ENCODE data around the gene MAML2.

Gene MAML2

GRCh38 chr11:96318399-96318798, 24.6 kb downstream of the MAML2 start:
- DNase-seq (ENCODE audit: low read depth, low spot score): no peak

DNA sequence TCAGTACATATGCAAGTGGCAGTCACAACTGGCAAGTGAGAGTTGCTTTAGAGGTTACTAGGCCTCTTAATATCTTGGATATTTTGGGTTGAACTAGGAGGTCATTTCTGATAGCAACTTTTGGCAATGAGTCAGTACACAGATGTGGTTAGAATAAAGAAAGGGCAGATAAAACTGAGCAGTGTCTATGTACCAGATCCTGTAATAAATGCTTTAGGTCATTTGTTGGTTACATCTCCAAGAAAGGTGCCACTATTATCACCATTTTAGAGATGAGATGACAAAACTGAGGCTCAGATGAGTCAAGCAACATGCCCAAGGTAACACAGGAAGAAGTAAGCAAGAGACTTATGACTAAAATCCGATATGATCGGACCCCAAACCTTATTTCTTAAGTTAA, 25.0 kb downstream of the MAML2 start:
- DNase-seq (ENCODE audit: low read depth, low spot score): no peak

- DNase-seq (ENCODE audit: low read depth, low spot score): no peak
Observed at GRCh38 chr11:96317571-96317970, 25.4 kb downstream of the MAML2 start.

GRCh38 chr11:96316869-96317268, 26.1 kb downstream of the MAML2 start:
- DNase-seq (ENCODE audit: low read depth, low spot score): no peak

DNA sequence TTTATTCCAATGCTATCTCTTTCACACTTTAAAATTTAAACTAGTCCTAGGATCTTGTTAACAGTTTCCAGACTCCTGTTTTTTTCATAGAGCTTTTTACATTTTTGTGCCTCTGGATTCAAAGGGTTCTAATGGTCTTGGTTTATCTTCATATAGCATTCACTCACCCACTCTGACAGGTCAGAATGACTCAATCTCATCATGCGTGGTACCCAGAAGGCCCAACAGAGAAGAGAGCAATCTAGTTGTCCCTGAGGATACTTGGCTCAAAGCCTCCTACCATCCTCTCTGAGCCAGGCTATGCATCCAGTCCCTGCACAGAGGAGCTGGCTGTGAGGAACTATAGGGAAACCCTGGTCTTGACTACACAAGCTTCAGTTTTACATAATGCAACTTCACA, 27.5 kb downstream of the MAML2 start:
- DNase-seq (ENCODE audit: low read depth, low spot score): no peak

GRCh38 chr11:96314326-96315020, 28.5 kb downstream of the MAML2 start:
- DNase-seq (ENCODE audit: low read depth, low spot score): no peak

DNA sequence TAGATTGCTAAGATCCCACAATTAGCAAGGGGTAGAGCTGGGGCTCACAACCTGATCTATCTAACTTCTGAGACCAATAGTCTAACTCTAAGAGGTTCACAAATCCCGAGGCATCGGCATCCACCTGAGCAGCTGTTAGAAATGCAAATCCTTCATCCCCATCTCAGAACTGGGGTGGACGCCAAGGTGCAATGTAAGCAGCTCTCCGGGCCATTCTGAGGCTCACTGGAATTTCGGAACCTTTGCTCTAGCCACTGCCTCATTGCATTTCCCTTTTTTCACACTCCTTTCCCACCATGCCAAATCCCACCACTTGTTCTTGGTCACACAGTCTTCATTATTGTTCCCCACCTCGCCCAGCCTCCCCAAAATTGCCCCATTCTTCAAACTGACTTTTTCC, 29.8 kb downstream of the MAML2 start:
- DNase-seq (ENCODE audit: low read depth, low spot score): no peak

- DNase-seq (ENCODE audit: low read depth, low spot score): no peak
Observed at GRCh38 chr11:96311120-96311568, 31.9 kb downstream of the MAML2 start.

GRCh38 chr11:96310236-96310635, 32.8 kb downstream of the MAML2 start:
- DNase-seq (ENCODE audit: low read depth, low spot score): no peak

DNA sequence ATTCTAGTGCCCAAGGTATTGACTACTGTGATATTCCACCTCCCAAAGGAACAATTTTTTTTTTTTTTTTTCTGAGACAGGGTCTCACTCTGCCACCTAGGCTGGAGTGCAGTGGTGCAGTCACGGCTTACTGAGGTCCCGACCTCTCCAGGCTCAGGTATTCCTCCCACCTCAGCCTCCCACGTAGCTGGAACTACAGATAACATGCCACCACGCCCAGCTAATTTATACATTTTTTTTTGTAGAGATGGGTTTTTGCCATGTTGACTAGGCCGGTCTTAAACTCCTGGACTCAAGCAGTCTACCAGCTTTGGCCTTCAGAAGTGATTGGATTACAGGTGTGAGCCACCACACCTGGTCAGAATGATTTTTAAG, 33.4 kb downstream of the MAML2 start:
- DNase-seq (ENCODE audit: low read depth, low spot score): no peak

- no peak for DNase-seq (ENCODE audit: low read depth, low spot score)
Observed at GRCh38 chr11:96309016-96309642, 33.9 kb downstream of the MAML2 start.

GRCh38 chr11:96307776-96308140, 35.2 kb downstream of the MAML2 start:
- no peak for DNase-seq (ENCODE audit: low read depth, low spot score)

GRCh38 chr11:96306933-96307775, 35.8 kb downstream of the MAML2 start:
- no peak for DNase-seq (ENCODE audit: low read depth, low spot score)

- no peak for DNase-seq (ENCODE audit: low read depth, low spot score)
Observed at GRCh38 chr11:96306600-96306932, 36.4 kb downstream of the MAML2 start.

- no peak for DNase-seq (ENCODE audit: low read depth, low spot score)
Observed at GRCh38 chr11:96306071-96306470, 36.9 kb downstream of the MAML2 start.

DNA sequence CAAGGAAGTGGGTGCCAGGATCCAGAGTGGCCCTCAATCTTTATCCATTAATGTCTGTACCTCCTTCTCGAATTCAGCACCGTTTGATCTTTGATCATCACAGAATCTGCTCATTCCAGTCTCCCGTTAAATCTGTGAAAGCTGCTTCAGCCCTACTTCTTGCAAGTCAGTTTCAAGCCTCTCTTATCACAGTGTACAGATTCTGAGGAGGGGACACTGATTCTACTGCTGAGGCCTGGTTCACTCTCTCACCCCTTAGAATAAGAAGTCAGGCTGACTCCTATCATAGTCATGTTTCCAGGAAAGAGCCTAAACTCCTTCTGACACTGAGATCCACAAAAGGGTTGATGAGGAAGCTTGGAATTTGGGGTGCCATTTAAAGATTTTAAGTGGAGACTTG, 39.0 kb downstream of the MAML2 start:
- no peak for DNase-seq (ENCODE audit: low read depth, low spot score)

DNA sequence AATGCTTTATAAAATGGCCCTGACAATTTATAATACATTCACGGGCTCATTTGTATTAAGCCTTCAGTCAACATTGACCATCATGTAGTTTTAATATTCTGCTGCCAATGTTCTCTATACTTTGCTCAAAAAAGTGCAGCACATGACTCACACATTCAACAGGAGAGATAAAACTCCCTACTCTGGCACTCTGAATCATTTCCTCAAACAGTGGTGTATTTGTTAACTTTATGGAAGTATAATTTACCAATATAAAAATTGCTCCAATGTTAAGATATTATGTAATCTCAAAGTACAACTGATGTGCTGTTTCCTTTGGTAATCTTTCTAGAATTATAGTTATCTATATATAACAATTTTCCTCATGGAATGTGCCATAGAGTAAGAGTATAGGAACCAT, 39.9 kb downstream of the MAML2 start:
- no peak for DNase-seq (ENCODE audit: low read depth, low spot score)

- no peak for DNase-seq (ENCODE audit: low read depth, low spot score)
Observed at GRCh38 chr11:96301818-96302217, 41.2 kb downstream of the MAML2 start.

GRCh38 chr11:96299155-96299888, 43.7 kb downstream of the MAML2 start:
- no peak for DNase-seq (ENCODE audit: low read depth, low spot score)

DNA sequence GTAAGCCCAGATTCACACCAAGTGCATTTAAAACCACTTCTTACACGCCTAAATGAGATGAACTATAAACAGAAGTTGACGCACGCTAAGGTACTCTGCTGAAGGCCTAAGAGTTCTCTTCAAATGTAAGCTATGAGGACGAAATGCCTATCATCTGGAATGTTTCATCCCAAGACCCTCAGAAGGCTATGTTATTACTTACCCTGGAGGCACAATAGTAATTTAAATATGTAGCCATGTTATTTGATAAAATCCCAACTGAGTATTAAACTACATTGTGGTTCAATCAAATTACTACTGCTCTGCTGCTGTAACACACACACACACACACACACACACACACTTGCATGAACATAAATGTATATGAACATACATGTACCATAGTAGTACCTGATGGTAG, 47.6 kb downstream of the MAML2 start:
- DNase-seq (ENCODE audit: low read depth, low spot score): no peak

- no peak for DNase-seq (ENCODE audit: low read depth, low spot score)
Observed at GRCh38 chr11:96294289-96294688, 48.7 kb downstream of the MAML2 start.

- no peak for DNase-seq (ENCODE audit: low read depth, low spot score)
Observed at GRCh38 chr11:96293598-96294021, 49.4 kb downstream of the MAML2 start.
